GM12892 (cell line): ENCODE measurements around the gene MYBPC2.

Source experiments
- POLR2A ChIP-seq: IDR thresholded peaks from 2 replicates; pipeline ENCODE4 v1.6.1; 2011; ENCODE audit warnings: low read depth, low read length, control low read depth
- POLR2AphosphoS5 ChIP-seq: IDR thresholded peaks from 2 replicates; pipeline ENCODE4 v1.6.1; 2011; ENCODE audit warnings: low read depth, low read length, control low read depth
- TAF1 ChIP-seq: IDR thresholded peaks from 2 replicates; pipeline ENCODE4 v1.6.1; 2011; ENCODE audit warnings: low read depth, mild to moderate bottlenecking, control low read depth, low read length, borderline replicate concordance

DNA sequence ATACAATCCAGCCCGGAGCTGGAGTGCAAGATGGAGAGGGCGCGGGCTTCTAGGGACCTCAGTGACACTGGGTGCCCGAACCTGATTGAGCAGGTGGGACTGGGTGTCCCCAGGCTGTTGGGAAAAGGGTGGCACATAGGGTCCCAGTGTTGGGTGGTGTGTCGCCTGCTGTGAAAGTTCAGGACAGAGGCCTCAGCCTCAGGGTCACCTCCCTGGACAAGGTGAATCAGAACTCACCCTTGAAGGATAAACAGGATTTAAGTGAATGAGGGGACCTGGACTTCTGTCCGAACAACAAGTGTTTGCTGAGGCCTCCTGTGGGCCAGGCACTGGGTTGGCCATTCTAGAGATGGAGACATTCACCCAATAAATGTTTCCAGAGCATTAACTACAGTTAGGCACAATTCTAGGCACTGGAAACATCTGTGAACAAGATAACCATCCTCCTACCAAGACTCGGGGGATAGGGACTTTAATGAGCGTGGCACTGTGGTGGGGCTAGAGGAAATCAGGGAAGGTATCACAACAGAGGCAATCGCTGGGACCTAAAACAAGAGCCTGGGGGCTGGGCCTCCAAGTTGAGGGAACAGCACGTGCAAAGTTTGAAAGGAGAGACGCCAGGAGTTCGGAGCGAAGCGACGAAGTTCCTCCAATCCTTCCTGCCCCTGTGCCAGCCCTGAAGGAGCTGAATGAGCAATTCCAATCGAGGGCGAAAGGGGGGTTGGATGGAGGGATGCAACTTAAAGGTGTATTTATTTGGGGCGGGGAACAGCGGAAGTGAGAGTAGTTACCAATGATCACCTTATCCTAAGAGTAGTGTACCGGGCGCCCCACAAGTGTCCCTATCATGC is 49.5 kb upstream of the MYBPC2 start:
- TF ChIP-seq POLR2A (no peak), POLR2AphosphoS5 (no peak; the same call in 1 of the 2 replicates), TAF1 (no peak)
